HCEC 1CT (cell line): ENCODE data around the gene CCR5AS.
"Not testable (repeated sequence)": the region's sequence is repeated elsewhere in the genome, so short reads cannot be mapped to it uniquely, and the experiment has no call there.

Experiments
- DNase-seq: peaks from one replicate; pipeline ENCODE4 v3.0.0-alpha.2; 2017

CCR5AS gene

GRCh38 chr3:46351646-46352045, 55.2 kb downstream of the CCR5AS start:
- DNase-seq = no peak

- DNase-seq = no peak
These were observed 56.7 kb downstream of the CCR5AS start for GRCh38 chr3:46350262-46350565.

GRCh38 chr3:46349484-46350261, 57.2 kb downstream of the CCR5AS start:
- no peak for DNase-seq

GRCh38 chr3:46348823-46349482, 57.9 kb downstream of the CCR5AS start:
- no peak for DNase-seq

GRCh38 chr3:46344476-46344875, 62.4 kb downstream of the CCR5AS start:
- no peak for DNase-seq

- DNase-seq = no peak
These were observed 68.0 kb downstream of the CCR5AS start for GRCh38 chr3:46338840-46339239.

- no peak for DNase-seq
These were observed 69.0 kb downstream of the CCR5AS start for GRCh38 chr3:46337911-46338310.

GRCh38 chr3:46335541-46335940, 71.3 kb downstream of the CCR5AS start:
- no peak for DNase-seq

- DNase-seq = peak; percentile 65
These were observed 72.0 kb downstream of the CCR5AS start for GRCh38 chr3:46334741-46335478.

GRCh38 chr3:46330676-46331075, 76.2 kb downstream of the CCR5AS start:
- not testable (repeated sequence) for DNase-seq

GRCh38 chr3:46325645-46326300, 81.1 kb downstream of the CCR5AS start:
- no peak for DNase-seq

GRCh38 chr3:46324036-46324435, 82.8 kb downstream of the CCR5AS start:
- DNase-seq = no peak

GRCh38 chr3:46321461-46322104, 85.3 kb downstream of the CCR5AS start:
- DNase-seq = no peak

GRCh38 chr3:46318207-46318927, 88.5 kb downstream of the CCR5AS start:
- DNase-seq = no peak

GRCh38 chr3:46316206-46316605, 90.7 kb downstream of the CCR5AS start:
- no peak for DNase-seq

GRCh38 chr3:46314517-46314916, 92.3 kb downstream of the CCR5AS start:
- DNase-seq = no peak
